RKO (cell line): ENCODE data around the gene TSHZ3.

Source experiments
- DNase-seq: peaks from one replicate; pipeline ENCODE4 v3.0.0-alpha.2; 2016; ENCODE audit warnings: low spot score

TSHZ3 gene

DNA sequence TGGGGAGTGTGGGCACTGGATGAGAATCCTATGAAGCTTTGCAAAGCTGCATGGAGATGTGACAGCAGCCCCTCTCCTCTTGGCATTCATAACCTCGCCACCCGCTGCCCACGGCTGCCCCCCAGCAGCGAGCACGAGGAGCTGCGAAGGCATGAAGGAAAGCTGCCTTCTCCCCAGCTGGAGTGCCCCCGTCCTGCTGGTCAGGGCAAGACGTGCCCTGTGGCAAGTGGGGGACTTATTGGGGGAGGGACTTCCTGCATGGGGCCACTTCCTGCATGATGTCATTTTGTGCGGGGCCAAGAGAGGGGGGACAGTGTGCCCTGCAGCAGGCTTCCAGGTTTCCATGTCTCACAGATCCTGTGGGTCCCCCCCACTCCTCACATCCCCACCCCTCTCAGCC is 85.9 kb downstream of the TSHZ3 start:
- DNase-seq, result no peak

GRCh38 chr19:31262725-31263191 is 86.5 kb downstream of the TSHZ3 start:
- DNase-seq, result no peak

DNA sequence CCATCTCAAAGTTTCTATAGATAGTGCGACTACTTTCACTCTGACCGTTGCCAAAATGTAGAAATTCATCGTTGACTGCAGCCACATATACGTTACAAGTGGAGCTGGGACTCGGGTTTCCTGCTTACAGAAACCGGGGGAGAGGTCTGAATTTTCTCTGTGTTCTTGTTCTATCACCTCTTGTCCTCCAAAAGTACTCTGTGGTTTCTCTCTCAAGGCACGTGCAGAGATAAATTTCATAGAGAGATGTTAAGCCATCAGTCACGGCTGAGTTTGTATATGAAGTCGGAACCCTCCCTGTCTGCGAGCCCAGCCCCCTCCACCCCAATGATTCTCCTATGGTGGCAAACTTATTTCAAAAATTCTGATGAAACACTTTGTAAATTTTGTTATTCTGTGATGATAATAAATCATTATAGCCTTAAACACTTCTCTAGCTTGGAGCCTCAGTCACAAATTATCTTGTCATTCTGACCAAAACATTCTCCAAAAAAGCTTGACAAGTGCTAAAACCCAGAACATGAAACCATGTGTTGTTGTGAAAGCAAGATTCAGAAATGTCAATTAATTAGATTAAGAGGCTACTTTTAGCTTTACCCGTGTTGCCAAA is 87.5 kb downstream of the TSHZ3 start:
- no peak for DNase-seq

DNA sequence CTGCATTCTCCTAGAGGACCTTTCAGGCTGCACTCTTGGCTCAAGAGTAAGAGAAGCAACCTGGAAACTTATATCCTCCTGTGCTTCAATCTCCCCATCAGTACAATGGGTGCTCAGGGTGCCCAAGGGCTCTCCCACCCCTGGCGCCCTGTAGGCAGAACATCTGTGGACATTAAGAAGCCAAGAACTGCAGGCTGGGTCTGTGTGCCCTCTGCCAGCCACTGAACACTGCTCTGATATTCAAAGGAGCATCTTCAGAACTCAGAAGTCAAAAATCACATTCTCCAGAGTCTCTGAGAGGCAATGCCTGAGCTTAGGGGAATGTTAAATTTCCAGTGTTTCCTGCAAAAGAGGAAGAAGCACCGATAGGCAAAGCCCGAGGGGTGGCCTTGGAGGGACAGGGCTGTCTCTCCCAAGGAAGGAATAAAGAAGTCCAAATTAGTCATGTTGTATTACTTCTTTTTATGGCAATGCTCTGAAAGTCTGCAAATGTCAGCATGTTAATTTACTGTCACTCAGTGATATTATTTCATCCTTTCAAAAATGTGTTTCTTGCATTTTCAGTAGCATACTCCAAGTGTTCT is 88.1 kb downstream of the TSHZ3 start:
- DNase-seq, result no peak

DNA sequence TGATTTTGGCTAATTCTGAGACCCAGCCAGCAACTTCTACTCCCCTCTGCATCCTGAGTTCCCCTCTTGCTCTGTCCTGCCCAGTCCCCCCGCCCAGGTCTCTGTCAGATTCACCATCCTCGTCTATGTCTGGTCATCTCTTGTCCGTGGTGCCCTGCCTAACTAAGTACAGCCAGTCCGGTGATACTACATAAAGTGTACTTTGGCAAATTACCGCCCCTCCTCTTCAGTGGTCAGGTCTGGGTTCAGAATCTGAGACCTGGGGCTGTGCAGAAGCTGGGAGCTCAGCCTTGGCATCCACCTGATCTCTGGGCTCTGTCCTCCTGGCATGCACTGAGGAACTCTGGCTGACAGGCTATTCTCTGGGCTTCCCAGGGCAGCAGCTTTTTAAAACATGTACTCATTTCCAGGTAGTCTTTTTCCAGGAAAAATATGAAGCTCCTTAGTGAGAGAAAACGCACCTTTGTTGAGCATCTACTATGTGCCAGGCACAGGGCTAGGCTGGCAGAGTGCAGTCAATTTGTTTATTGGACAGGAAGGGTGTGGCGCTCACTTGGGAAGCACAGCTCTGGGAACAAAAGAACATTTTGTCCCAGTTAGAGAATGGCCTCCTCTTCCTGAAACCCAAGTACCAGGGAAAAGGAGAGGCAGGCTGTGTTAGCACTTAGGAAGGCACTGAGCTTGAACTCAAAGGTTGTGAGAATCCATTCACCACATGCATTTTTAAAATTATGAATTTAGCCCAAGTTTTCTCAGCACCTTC is 88.9 kb downstream of the TSHZ3 start:
- DNase-seq, result no peak

DNA sequence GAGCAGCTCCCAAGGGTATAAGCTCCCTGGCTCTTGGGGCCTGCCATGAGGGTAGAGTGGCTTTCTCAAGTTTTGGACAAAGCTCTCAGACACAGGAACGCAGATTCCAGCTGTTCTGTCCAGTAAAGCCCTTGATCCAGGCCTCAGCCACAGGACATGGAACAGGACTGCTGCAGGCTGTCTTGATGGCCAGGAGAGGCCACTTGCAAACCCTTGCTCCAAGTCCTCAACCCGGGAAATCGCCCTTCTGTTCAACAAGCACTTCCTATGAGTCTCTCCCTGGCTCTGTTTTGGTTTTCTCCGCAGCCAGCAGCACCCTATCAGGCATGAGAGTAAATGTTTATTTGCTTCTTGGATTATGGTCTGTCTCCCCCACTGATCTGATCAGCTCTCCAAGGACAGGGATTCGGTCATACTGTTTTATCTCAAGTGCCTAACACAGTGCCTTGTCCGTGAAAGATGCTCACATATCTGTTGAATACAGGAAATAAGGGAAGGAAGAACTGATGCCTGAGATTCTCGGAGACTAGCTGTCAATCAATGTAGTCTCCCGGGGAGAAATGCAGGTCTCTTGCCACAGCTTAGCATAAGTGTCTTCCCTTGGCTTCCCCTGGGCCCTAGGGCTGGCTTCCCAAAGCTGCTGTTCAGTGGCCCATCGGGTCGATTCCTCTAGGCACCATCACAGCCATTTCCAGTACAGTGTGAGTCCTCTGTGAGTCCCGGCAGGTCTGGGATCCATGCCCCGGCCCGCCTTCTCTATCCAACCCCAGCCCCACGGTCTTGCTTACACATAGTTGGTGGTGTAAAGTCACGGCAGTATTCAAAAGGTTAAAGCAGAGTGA is 90.8 kb downstream of the TSHZ3 start:
- no peak for DNase-seq

GRCh38 chr19:31257426-31258130 is 91.7 kb downstream of the TSHZ3 start:
- DNase-seq, result no peak

DNA sequence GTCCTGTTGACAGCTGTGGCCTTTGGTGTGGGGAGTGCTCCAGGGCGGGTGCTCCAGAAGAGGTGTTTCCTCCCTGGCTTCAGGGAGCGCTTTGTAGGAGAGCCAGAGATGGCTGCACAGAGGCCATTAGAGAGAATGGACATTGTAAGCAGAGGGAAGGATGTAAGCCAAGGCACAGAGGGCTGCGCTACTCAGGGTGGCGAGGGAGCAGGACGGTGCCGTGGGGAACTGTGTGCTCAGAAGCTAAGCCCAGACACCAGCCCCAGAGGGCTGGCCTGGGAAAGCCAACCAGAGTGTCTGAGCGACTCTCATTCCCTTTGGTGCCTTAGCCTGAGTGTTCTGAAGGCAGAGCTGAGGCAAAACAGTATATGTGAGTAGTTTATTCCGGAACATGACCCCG is 92.2 kb downstream of the TSHZ3 start:
- DNase-seq, result no peak

DNA sequence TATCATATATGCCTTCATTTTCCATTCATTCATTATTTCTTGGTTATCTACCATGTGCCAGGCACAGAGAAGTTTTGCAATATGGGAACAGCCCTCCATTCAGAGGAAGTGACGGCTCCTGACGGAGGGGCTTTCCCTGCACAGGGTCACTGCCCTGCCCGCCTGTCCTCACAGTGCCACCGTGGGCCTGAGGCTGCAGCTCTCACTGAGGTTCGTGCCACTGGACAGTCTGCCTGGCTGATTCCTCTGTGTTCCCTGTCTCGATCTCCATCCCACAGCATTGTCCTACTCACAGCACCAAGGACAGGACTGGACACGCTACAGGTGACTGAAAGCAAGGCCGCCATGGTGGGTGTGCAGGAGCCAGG is 92.7 kb downstream of the TSHZ3 start:
- DNase-seq, result no peak

- no peak for DNase-seq
These were observed 93.2 kb downstream of the TSHZ3 start for GRCh38 chr19:31255831-31256592.

- DNase-seq, result no peak
These were observed 93.9 kb downstream of the TSHZ3 start for GRCh38 chr19:31255174-31255799.

DNA sequence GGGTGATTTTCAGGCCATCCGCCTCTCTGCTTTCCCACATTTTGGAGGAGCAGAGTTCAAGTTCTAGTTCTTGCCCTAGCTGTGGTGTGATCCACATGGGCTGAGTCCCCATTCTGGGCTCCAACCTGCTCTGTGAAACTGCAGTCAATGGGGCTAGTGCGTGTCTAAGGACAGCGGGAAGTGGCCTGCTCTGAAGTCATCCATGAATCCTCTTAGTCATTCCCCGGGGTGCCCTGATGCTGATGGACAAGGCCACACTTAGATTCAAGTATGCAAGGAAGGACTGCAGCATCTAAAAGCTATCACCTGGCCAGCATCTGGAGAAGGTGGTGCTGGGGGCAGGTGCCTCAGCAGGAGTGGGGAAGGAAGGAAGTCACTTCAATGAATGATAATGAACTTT is 94.6 kb downstream of the TSHZ3 start:
- no peak for DNase-seq

GRCh38 chr19:31254180-31254551 is 95.1 kb downstream of the TSHZ3 start:
- DNase-seq, result no peak

DNA sequence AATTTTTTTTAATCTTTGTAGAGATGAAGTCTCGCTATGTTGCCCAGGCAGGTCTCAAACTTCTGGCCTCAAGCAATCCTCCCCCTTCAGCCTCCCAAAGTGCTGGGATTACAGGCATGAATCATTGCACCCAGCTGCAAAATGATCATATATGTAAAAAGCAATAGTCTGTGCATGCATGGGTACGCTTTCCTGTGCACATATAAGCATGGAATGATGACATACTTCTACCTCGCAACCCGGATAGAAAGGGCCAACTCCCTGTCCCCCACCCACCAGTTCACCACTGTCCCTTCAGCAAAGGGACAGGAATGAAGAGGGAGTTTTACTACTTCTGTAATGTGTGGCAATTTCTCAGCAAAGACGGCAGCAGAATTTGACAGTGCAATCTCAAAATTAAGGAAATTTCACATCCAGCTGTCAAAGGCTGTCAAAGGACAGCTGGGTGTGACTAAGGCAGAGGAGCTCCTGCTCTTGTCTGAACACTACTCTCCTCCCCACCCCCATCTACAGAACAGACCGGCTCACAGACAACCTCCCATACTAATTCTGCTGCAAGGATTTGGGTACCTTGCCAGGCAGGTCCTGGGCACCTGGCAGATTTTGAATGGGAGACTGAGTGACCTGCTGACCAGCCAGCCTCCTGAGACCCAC is 95.6 kb downstream of the TSHZ3 start:
- no peak for DNase-seq

DNA sequence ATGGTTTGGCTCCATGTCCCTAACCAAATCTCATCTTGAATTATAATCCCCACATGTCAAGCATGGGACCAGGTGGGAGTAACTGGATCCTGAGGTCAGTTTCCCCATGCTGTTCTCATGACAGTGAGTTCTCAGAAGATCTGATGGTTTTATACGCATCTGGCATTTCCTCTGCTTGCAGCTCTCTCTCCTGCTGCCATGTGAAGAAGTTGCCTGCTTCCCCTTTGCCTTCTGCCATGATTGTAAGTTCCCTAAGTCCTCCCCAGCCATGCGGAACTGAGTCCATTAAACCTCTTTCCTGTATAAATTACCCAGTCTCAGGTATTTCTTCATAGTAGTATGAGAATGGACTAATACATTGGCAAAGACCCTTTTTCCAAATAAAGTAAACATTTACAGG is 96.8 kb downstream of the TSHZ3 start:
- no peak for DNase-seq

- DNase-seq, result no peak
These were observed 100.0 kb downstream of the TSHZ3 start for GRCh38 chr19:31249217-31249616.

DNA sequence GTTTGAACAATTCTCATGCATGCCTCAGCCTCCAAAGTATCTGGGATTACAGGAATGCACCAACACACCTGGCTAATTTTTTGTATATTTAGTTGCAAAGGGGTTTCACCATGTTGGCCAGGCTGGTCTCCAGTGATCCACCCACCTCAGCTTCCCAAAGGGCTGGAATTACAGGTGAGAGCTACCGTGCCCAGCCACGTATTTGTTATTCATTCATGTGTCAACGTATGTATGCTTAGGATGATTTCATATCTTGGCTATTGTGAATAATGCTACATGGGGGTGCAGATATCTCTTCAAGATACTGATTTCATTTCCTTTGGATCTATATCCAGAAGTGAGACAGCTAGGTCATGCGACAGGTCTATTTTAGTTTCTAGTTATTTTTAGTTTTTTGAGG is 113.4 kb downstream of the TSHZ3 start:
- DNase-seq, result no peak

- DNase-seq, result no peak
These were observed 115.9 kb downstream of the TSHZ3 start for GRCh38 chr19:31233295-31233800.

- DNase-seq, result no peak
These were observed 116.4 kb downstream of the TSHZ3 start for GRCh38 chr19:31232871-31233270.

- DNase-seq, result no peak
These were observed 117.1 kb downstream of the TSHZ3 start for GRCh38 chr19:31232180-31232579.
